SIG-M5 (cell line): Measurements from ENCODE around the gene SH3RF3.

ENCODE experiments used
- DNase-seq: peaks from one replicate; lab custom pipeline; 2025; lab: John Stamatoyannopoulos, UW

The SH3RF3 gene

GRCh38 chr2:109264595-109265328 lies 135.8 kb downstream of the SH3RF3 start:
- no peak for DNase-seq

GRCh38 chr2:109265369-109265768 lies 136.4 kb downstream of the SH3RF3 start:
- no peak for DNase-seq

- no peak for DNase-seq
Observed at GRCh38 chr2:109265953-109266352, 136.9 kb downstream of the SH3RF3 start.

GRCh38 chr2:109266496-109266895 lies 137.5 kb downstream of the SH3RF3 start:
- DNase-seq: no peak

GRCh38 chr2:109266998-109267854 lies 138.2 kb downstream of the SH3RF3 start:
- no peak for DNase-seq

GRCh38 chr2:109268916-109269315 lies 139.9 kb downstream of the SH3RF3 start:
- DNase-seq: no peak

DNA sequence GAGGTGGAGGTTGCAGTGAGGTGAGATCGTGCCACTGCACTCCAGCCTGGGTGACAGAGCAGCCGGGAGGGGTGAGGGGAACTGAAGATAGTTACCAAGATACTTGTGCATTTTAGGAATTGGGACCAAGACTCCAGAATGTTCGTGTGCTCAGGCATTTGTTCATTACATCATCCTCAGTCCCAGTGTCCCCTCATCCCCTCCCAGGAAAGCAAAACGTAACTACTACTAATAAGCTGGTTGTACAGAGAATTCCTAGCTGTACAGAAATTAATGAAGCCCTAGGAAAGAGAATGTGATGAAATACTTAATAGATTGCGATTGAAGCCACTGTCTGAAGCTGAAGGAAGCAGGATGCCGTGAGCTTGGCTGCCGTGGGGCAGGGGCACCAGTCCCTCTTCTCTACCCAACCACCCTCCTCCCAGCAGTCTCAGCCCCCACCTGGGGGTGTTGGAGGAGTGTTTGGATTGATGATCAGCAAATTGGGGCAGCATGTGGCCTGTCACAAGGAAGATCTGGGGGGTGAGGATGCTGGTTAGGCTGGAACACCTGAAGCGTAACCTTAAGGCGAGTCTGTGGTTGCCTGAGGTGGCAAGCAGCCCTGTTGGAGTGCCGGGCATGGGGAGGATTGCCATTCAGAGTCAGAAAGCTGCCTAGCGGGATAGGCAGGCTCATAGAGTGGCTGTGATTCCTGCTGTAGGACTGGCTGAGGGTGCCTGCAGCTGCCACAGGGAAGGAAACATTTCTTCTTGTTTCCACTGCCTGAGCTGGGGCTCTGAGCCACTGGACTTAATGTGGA lies 140.9 kb downstream of the SH3RF3 start:
- no peak for DNase-seq

DNA sequence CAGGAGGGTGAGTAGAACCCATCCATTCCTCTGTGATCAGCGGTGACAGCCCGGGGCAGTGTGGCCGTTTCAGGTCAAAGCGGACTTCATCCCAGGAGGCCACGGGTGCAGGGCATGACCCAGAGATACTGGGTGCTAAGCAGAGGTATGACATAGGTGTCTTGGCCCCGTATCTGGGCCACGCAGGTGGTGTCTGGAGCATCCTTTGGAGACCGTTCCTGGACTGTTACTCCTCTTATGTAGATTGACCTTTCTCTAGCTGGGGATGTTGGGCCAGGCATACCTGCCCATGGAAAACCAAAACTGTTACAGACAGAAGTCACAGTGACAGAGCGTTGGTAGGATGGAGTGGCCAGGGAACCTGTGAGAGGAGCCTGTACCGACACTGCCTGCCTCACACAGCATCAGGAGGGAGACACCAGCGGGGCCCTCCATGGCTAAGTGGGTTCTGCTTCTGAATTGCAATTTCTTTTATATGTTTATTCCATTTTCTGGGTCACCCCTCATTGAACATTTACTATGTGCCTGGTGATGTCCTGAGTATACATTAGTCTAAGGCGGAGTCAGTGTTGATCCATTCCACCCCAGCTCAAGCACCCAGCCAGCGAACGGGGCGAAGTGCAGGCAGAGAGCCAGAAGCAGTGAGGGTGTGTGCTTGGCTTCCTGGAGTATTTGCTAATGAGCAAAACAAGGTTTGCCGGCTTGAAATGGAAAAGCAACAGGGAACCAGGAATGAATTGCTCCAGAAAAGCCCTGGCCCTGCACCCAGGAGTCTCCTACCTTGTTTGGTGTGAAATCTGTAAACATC lies 141.7 kb downstream of the SH3RF3 start:
- DNase-seq: no peak

DNA sequence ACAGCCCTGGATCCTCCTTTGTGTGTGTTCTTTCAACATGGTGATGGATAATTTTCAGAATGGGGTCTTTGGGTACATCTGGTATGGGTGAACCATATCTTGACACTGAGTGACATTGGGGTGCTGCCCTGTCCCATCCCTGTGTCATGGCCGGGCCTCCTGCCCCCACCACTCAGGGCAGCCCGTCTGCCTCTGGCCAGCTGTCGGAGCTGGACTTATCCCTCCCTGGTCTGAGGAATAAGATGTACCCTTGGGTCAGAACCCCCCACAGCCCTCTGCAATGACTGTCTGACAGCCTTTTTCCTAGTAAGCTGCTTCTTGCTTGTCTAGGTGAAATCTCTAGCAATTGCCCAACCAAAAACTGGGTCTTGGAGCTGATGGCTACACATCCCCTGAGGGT lies 142.9 kb downstream of the SH3RF3 start:
- DNase-seq: no peak

DNA sequence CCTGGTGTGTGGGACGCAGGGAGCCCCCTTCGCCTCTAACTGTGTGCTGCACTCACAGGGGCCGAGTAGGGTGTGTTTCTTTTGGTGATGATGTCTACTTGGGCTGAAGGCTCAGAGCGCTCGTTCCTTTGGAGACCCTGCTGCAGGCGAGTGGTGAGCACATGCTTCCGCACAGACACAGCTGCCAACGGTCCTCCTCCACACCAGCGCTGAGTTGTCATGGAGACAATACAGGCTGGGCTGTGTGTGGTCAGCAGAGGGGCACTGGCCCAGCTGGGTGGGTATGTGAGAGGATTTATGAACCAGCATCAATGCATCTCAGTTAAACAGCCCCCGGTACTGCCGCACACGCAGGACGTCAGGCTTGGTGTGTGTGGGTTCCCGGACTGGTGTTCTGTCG lies 143.5 kb downstream of the SH3RF3 start:
- no peak for DNase-seq

GRCh38 chr2:109275120-109276012 lies 146.4 kb downstream of the SH3RF3 start:
- peak; percentile 5 for DNase-seq

DNA sequence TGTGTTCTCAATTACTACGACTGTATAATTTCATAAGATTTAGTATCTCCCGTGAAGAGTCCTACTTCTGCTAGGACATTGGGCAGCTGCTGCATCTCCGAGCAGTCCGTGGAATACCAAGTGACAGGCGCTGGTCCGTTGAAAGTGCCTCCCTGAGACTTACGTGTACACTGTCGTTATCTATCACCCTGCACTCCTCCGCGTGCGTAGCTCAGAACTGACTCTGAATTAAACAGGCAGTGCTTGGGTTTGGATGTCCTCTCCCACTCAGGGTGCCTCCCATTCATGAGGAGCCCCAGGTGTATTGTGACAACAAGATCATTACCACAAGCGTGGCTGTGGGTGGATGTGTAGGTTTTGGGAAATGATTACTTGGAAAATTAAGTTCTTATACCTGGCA lies 148.4 kb downstream of the SH3RF3 start:
- no peak for DNase-seq

GRCh38 chr2:109279243-109279860 lies 150.3 kb downstream of the SH3RF3 start:
- no peak for DNase-seq

- no peak for DNase-seq
Observed at GRCh38 chr2:109280804-109281203, 151.8 kb downstream of the SH3RF3 start.

GRCh38 chr2:109282360-109282759 lies 153.4 kb downstream of the SH3RF3 start:
- DNase-seq: no peak

DNA sequence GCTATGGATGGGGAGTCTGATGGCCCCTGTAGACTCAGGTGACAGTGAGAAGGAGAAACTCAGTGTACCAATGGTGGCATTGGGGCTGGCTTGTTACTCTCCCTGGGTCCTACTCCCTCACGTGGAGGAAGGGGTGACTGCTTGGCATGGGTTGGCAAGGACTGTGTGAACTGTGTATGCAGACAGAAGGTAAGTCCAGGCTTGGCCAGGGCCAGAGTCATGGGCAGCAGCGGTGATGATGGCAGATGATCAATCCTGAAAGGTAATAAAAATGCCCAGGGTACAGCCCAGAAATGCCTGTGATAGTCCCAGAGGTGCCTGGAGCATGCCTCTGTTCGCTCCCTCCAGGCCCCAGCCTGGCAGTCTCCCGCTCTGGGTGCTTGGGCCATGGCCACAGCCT lies 153.9 kb downstream of the SH3RF3 start:
- DNase-seq: no peak

- DNase-seq: no peak
Observed at GRCh38 chr2:109284826-109285225, 155.8 kb downstream of the SH3RF3 start.

DNA sequence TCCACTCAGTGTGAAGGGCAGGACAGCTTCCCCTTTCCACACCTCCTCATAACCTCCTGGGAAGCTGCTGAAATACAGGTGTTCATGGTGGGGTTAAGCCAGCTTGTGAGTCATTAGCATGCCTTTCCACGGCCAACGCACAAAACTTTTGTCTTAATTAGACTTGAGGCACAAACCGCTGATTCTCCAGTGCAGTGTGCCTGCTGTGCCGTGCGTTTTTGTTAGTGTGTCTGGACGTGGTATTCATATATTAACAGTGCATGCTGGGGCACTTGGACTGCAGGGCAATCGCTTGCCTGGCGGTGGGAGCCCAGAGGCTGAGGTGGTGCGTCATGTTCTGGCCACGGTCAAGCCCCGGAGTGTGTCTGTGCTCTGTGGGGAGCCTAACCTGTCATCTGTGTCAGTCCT lies 156.2 kb downstream of the SH3RF3 start:
- no peak for DNase-seq

DNA sequence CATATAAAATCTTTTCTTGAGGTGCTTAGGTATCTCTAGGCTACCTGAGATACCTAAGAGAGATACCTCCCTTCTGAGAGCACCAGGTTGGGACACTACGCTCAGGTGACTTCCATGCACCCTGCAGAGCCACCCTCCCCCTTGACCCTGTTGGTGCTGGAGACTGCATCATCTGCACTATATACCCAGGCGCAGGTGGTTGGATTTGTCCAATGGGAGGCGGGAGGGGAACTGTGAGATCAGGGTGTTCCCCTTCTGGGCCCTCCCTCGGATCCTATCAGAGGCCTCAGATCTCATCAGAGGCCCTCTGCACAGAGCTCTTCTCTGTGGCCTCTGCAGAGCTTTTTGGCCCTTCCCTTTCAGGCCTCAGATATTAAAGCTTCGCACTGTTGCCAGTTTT lies 158.4 kb downstream of the SH3RF3 start:
- DNase-seq: no peak

DNA sequence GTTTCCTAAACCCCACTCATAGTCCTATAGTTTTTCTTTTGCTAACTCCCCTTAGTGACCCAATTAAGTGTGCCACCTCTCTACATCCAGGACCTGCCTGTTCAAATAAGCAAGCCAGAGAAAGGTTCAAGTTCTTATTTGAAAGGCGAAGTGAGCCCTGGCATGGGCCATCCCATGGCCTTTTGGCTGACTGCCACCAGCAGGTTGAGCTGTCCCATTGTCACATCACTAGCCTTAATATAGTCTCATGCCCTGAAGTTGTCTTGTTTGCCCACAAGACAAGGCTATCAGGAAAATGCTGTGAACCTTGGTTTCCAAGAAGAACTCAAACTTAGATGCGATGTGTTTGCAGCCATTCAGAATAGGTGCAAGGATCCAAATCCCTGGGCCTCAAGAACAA lies 158.8 kb downstream of the SH3RF3 start:
- no peak for DNase-seq
